NCI-H526 treated with DMSO at 0.1 percent for 48 hours (cell line): ENCODE data around the gene IL19.
A peak's percentile ranks its signal among the peaks of the same experiment; 100 is the strongest.

Experiments used
- DNase-seq: peaks from one replicate; lab custom pipeline; 2025; lab: John Stamatoyannopoulos, UW

Gene IL19

DNA sequence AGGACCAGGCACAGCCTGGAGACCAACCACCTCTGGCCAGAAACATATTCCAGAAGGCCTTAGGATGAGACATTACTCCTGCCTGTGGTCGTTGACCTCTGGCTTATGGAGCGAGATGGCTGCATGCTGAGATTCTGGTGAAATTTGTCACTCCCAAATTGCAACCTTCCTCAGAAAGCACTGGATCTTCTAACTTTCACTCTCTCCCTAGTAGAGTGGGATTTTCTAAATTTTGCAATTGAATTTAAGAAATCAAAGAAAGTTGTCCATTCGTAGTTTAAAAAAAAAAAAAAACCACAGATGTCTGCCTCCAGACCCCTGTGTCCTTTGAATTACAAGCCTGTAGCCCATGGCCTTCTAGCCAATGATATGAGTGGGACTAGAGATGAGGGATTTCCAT, 30.3 kb downstream of the IL19 start:
- DNase-seq = no peak

DNA sequence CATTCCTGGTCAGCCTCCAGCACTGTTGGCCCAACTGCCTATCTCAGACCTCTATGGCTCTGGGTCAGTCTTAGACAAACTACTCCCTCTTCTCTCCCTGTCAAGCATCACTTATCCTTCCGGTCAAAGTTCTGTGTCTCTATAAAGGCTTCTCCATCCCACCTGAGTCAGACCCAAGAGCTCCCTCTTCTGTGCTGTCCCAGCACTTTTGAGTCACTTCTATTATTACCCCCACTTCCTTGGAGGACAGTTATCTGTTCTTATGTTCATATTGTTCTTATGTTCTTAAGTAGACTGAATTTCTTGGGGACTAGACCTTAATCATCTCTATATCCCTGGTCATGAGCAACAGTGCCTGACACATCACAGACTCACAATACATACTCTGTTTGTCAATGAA, 30.9 kb downstream of the IL19 start:
- DNase-seq = no peak

DNA sequence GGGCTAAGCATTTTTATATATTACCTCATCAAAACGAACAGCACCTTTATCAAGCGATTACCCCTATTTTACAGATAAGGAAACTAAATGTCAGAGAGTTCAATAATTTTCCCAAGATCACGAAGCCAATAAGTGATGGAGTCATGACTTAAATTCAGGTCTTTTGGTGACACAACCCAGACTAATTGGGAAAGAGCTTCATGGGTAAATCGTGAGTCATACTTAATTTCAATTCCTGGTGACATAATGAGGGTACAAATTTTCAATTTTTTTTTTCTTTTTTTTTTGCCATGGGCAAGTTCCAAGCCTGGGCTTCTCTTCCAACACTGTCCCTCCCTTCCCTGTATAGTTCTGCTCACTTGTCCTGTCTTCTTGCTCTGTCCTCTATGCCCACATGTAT, 31.8 kb downstream of the IL19 start:
- no peak for DNase-seq

DNA sequence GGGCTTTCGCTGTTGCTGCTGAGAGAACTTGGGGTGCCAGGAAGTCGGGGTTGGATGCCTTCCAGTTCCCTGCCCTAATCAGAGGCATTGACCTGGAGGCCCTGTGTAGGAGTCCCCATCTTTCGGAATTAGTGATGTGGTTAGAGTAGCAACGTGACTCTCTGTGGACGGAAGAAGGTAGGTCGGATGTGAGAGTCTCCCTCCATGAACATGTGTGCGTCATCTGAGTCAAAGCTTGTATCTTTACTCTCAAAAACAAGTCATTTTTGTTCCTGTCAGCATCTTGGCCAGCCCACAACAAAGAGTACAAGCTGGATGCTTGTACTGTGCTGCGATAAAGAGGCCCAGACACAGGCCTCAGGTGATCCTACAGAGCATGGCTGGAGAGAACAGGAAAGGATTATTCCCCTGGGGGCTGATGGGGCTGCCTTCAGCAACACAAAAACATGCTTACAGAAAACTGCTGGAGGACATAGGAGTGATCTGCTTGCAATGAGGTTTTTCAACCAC, 32.7 kb downstream of the IL19 start:
- no peak for DNase-seq

DNA sequence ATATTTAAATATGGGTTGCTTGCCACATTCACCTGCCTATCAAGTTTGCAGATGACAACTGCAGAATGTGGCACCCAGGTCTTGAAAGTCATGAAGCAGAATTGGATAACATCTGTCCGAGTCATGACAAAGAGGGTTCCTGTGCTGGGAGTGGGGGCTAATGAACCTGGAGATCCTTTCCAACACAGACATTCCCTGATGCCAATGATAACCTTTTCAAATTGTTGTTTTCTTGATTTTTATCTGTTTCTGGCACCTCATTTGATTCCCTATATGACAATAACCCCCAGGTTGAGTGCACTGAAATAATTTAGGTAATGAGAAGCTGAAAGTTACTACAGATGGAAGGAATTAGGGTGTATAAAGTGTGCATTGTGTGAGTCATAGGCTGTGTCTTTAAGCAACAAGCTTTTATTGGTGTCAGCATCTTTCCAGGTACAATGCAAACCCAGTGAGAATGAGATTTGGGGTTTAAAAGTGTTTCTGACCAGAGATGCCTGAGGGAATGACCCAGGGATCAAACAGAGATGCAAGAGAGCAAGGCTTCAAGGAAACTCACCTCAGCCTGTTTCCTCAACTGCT, 33.7 kb downstream of the IL19 start:
- DNase-seq = no peak

DNA sequence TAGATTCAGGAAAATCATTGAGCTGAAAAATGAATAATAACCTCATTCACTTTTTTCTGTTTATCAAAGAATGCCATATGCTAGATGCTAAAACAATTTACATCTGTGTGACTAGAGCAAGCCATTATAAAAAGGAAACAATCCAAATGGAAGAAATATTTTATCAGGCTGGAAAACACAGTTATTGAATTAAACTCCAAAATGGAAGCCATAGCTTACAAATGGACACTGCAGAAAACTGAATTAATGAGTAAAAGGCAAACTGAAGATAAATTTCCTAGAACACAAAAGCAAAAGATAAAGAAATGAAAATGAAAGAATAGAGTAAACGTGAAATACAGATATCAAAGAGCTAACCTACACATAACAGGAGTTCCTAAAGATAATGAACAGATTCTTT, 34.8 kb downstream of the IL19 start:
- no peak for DNase-seq

DNA sequence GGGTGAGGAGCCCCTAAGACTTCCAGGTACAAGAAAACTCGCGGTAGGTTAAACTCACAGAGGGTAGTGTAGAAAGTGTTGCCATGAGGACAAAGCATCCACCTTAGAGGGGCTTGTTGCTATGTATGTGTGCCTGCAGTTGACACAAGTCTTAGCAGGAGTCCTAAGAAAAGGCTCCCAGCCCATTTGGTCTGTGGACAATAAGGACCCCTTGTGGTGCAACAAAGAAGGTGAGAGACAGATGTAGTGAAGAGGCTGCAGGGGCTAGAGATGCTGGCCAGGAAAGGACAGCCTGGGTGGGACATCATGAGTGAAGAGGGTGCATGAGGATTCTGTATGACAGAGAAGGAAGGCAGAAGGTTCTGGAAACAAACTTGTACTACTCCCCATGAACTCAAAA, 38.0 kb downstream of the IL19 start:
- DNase-seq = peak; percentile 11

DNA sequence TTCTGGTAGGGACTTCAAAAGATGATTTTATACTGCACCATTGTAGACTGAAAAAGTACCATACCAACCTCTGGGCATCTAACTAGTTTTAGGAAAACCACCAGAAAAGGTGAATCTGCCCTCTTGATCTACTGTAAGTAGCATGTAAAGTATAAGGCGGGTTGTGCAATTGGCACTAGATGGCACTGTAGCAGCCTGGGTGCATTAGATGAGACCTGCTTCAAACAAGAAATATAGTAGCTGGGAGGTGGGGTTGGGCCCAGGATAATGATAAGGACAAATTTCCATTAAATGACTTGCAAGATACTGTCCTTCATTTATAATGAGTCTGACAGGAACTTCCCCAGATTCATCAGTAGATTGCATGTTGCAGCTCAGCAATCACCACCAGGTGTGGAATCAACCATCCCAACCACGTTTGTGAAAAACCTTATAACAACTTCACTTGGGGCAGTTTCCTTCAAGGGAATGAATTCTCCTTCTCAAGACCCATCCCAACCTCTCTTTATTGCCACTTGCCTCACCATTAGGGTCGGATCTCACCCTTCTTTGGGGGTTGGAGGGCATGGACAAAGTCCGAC, 39.0 kb downstream of the IL19 start:
- no peak for DNase-seq

DNA sequence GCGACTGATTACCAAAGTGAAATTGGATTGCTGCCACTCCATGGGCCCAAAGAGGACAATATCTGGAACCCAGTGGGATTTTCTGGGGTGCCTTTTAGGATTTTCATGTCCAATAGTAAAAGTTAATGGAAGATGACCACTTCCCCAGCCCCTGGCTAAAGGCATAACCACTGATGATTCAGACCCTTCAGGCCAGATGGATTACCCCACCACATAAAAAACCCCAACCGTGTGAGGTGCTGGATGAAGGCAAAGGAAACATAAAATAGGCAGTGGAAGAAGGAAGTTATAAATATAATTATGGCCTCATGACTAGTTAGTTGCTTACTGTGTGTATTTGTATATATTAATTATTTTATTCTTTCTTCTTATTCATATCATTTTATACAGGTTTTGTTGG, 41.9 kb downstream of the IL19 start:
- DNase-seq = no peak

DNA sequence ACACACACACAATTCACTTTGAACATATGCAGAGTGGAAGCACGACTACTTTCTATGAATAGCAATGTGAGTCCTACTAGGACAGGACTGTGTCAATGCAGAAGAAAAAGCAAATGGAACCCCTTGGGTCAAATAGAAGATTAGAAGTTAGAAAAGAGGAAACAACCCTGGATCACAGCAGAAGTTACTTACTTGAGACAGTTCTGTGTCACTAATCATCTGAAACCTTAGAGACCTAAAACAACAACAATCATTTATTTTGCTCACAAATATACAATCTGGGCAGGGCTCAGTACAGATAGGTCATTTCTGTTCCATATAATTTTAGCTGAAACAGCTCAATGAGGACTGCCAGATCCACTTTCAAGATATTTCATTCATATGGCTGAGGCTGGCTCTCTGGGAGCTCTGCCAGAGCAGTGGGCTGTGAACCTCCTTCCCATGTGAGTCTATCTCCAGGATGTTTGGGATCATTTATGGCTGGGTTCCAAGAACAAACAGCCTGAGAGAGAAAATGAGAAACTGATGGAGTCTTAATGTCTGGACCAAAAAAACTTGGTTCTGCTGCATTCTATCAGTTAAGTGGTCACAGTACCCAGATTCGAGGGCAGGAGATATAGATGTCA, 44.3 kb downstream of the IL19 start:
- DNase-seq = no peak

DNA sequence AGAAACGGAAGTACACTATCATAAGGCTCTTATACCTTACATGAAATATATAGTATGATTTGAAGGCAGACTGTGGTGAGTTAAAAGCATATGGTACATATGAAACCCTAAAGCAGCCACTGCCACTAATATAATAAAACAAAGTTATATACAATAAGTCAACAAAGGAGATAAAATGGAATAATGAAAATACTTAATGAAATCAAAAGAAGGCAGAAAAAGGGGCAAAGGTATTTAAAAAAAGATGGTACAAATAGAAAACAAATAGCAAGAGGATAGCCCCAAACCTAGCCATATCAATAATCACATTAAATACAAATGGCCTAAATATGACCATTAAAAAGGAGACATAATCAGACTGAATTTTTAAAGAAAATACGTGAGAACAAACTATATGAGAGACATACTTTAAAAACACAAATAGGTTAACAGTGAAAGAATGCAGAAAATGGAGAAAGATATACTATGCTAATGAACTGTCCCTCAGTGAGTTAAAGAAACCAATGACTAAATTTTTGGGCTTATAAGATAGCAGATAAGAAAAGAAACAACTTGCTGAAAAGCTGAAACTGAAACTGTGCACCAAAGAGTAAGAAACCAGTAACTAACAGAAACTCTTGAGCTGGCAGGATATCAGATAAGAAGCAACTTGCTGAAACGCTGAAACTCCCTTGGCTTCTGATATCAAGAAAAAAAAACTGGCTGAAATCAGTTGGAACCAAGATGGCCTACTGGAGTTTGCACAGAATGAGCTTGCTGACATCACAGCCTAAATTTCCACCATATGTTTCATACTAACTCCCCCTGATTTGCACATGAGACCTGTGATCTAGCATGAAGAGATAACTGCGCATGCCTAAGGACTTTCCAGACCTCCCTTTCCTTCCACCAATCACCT, 46.1 kb downstream of the IL19 start:
- no peak for DNase-seq

DNA sequence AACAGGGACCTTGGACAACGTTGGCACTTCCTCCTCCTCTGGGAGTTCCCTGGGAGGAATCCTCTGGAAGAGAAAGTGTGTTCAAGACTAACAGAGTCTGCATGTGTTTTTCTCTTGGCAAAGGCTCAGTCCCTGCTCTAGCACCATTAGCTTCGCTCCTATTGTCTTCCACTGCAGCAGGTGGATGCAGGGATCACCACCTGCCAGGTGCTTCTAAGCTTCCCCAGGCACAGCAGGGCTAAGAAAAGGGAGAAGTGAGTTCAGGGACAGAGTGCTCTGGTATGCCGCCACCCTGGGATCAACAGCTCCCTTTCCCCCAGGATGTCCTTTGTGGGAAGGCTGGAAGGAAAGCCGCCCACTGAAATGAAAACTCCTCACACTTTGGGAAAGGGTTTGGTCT, 50.9 kb downstream of the IL19 start:
- DNase-seq = no peak

DNA sequence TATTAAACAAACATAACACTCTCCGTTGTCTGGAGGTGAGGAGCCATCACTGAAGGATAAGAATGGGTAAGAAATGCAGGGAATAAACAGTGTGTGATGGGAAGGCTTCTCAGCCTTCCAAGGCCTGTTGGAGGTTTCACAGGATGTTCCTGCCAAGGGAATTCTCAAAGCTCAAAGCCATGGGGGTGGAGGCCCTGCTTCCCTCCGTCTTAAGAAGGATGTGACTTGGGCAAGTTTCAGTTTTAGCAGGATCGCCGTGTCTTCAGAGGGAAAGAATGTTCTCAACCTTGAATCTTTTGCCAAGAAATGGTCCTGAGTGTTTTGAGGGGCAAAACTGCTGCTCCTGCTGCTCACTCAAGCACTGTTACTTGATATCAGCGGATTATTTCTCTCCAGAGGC, 53.2 kb downstream of the IL19 start:
- DNase-seq = no peak

DNA sequence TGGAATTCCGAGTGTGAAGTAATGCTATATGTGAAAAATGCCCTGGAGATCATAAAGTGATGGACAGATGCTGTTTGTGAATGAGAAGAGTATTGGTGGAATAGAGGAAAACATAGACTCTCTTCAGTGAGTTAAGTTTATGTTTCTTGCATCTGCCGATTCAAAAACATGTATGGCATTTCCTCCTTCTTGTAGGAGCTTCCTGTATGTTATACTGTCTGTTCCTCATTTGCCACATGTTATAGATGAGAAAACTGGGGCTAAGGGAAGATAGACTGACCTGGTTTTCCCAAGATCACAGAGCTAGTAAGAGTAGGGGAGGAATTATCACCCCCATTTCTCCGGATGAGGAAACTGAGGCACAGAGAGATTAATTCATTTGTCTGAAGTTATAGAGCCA, 53.8 kb downstream of the IL19 start:
- DNase-seq = no peak

DNA sequence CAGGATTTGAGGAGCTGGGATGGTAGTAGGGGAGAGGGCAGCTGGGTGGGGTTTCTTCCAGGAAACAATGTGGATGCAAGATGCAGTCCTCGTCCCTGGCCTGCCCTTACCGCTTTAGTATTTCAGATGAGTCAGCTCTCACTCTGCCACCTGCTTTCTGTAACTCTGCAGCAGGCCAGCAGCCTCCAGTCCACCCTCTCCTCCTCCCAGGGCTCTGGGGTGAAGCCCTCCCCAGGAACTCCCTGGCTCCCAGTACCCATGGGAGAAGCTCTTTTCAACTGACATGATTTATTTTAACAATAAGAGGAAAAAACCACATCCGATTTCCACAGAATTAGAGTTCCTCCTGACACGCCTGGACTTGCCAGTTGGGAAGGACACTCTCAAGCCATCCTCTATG, 55.8 kb downstream of the IL19 start:
- DNase-seq = no peak

DNA sequence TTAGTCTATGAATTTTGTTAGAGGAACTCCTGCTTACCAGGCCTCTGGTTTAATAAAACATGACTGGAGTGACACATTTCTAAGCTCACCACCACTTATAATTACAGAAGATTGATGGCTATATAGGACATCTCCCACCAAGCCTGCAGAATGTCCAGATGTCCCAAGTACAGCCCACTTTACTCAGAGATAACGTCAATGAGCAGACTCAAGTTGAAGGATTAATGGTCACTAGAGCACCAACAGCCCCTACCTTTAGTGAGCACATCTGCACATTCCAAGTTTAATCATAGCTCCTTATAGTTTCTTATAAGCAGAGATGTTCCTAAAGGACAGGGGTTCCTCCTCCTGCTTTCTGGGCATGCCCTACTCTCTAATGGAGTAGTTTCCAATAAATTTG, 57.5 kb downstream of the IL19 start:
- no peak for DNase-seq

DNA sequence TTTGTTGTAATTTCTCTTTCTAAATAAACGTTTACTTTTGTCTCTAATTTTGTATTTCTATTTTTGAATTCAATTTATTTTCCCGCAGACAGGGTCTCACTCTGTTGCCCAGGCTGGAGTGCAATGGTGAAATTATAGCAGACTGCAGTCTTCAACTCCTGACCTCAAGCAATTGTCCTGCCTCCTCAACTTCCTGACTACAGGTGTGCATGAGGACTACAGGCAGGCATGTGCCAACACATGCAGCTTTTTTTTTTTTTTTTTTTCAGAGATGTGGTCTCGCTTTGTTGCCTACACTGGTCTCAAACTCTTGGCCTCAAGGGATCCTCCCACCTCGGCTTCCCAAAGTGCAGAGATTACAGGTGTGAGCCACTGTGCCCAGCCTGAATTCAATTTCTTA, 58.2 kb downstream of the IL19 start:
- no peak for DNase-seq

DNA sequence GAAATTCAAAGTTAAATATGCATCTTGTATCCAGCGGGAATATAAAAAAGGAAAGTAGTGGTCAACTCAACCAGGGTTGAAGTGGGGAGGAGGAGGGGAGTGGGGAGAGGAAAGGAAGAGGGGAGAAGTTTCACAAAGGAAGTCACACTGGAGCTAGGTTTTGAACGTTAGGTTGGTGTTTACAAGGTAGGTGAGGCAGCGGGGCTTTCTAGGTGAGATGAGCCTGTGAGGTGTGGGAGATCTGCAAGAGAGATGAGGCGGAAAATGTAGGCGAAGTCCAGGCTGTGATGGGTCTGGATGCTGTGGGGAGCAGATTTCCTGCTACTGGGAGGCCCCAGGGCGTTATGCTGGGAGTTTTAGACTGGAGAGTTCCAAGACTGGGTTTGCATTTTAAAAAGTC, 58.7 kb downstream of the IL19 start:
- DNase-seq = no peak

DNA sequence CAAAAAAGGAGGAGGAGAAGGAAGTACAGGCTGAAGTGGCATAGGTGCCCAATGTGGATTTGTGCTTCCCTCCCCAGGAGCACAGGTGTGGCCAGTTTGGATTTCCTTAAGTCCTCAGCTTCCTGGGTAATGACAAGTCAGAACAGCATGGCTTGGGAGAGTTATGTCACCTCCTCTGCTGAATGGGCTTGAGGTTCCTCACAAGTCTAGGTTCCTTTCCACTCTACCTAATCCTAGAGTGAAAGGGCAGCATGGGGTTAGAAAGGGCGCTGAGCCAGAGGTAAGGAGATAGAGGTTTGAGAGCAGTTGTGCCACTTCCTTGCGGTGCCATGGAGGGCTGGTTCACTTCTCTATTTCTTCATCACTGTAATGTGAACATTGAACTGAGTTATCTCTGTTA, 59.3 kb downstream of the IL19 start:
- DNase-seq = no peak

DNA sequence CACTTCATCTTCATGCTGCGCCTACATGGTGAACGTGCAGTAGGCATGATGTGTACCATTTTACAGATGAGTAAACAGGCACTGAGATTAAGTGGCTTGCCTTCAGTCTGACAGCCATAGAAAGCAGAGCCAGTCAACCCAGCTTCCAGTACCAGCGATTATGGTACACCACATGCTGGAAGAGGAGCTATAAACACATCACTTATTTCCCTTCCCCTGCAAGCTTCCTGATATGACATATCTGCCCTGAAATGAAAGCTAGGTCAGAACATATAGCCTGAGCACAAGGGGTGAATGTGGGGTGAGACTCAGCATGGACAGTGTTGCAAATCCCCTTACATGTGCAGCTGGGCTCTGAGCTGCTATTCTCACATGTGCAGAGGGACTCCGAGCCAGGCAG, 61.1 kb downstream of the IL19 start:
- no peak for DNase-seq

DNA sequence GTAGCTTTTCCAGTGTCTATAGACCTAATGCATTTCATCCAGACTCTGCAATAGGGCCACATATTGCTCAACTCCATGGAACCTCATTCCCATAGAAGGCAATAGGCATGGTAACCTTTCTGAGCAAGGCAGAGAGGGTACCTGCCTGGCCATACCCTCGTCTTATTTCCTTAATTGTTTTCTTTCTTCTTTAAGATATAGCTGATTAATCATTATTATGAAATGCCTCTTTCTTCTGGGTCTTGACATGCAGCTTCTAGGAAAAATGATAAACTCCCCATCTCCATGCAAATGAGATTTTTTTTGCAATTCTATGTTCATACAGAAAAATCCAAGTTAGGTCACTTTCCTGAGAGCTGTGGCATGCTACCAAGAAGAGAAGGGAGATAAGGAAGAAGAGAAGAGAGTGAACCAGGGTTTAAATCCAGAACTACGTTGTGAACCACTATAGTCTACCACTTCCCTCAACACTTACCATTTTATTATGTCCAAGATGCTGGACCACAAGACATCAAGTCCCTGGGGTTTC, 61.8 kb downstream of the IL19 start:
- no peak for DNase-seq

DNA sequence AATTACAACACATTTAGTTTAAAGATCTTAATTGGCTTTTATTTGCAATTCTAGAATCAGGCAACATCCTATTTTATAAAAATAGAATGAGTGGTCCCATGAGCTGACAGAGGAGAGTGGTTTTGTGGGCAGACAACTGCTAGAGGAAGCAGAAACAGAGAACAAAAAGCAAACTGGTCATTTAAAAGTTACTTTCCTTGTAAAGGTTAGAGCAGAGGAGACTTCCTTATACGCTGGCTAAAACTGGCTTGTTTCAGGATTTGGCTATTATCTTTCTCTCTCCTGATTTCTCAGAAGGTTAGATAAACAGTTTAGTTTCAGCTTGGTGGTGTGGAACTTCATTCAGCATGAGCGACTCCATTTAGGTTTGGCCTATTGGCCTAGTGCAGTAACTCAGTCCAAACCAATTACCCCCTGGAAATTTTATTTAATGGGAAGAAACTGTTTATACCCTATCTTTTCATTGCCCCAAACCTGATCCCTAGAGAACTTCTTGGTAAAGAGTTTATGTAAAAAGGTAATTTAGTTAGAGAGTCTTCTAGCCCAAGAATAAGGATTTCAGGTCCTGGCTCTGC, 62.6 kb downstream of the IL19 start:
- no peak for DNase-seq
